ENCODE measurements around the gene EIF2B4. TPM values are rescaled to one million over a fixed set of nuclear protein-coding genes. Genes with fewer than 3 reads are reported as not detected.

EIF2B4 gene
- total RNA-seq, result 39.8 and 46.7 TPM in 2 replicates

- TF ChIP-seq CTCF (IDR thresholded peaks at IDR 0.05; ENCODE audit: insufficient read depth, low read length, poor library complexity, severe bottlenecking), result peak; percentile 84
- DNase-seq (ENCODE audit: low read depth), result peak; percentile 96
- H3K36me3 ChIP-seq (ENCODE audit: control insufficient read depth, insufficient read depth, low read length), result peaks cover 1% of the 10 kb centered on the region
- H3K27me3 ChIP-seq (ENCODE audit: control insufficient read depth, insufficient read depth, low read length), result no peaks in the 10 kb centered on the region
- H3K4me3 ChIP-seq (ENCODE audit: low read depth, low read length), result peak within 1 kb of the TSS; percentile 89
Measured at GRCh38 chr2:27370026-27370815, at the start of gene EIF2B4, which contains the start of gene SNX17. EIF2B4 (minus strand) TSS chr2:27370338; CDS start chr2:27370314, 24 bp downstream. SNX17 (plus strand) TSS chr2:27370616; CDS start chr2:27370744, 128 bp downstream.

GRCh38 chr2:27416151-27416550, 46.0 kb upstream of the EIF2B4 start:
- Histone ChIP-seq H3K36me3 (ENCODE audit: control insufficient read depth, insufficient read depth, low read length) (no peaks in the 10 kb centered on the region), H3K27me3 (ENCODE audit: control insufficient read depth, insufficient read depth, low read length) (no peaks in the 10 kb centered on the region), H3K4me3 (ENCODE audit: low read depth, low read length) (no peak overlapping the region)
- no peak for TF ChIP-seq CTCF (IDR thresholded peaks at IDR 0.05; ENCODE audit: insufficient read depth, low read length, poor library complexity, severe bottlenecking)
- no peak for DNase-seq (ENCODE audit: low read depth)

- Histone ChIP-seq H3K4me3 (ENCODE audit: low read depth, low read length) (no peak overlapping the region), H3K27me3 (ENCODE audit: control insufficient read depth, insufficient read depth, low read length) (no peaks in the 10 kb centered on the region), H3K36me3 (ENCODE audit: control insufficient read depth, insufficient read depth, low read length) (no peaks in the 10 kb centered on the region)
- no peak for DNase-seq (ENCODE audit: low read depth)
- TF ChIP-seq CTCF (IDR thresholded peaks at IDR 0.05; ENCODE audit: insufficient read depth, low read length, poor library complexity, severe bottlenecking), result no peak
Measured at GRCh38 chr2:27412419-27413152, 42.4 kb upstream of the EIF2B4 start.

GRCh38 chr2:27409321-27410073, 39.4 kb upstream of the EIF2B4 start, which contains the start of gene PPM1G:
PPM1G (minus strand) TSS chr2:27409591; CDS start chr2:27409422, 169 bp downstream.
- H3K36me3 ChIP-seq (ENCODE audit: control insufficient read depth, insufficient read depth, low read length), result no peaks in the 10 kb centered on the region
- peak within 1 kb of the TSS; percentile 94 for H3K4me3 ChIP-seq (ENCODE audit: low read depth, low read length)
- peak; percentile 67 for DNase-seq (ENCODE audit: low read depth)
- no peak for TF ChIP-seq CTCF (IDR thresholded peaks at IDR 0.05; ENCODE audit: insufficient read depth, low read length, poor library complexity, severe bottlenecking)
- no peaks in the 10 kb centered on the region for H3K27me3 ChIP-seq (ENCODE audit: control insufficient read depth, insufficient read depth, low read length)

GRCh38 chr2:27408601-27409320, 38.6 kb upstream of the EIF2B4 start:
- DNase-seq (ENCODE audit: low read depth), result no peak
- H3K4me3 ChIP-seq (ENCODE audit: low read depth, low read length), result peak overlapping the region; percentile 94
- no peaks in the 10 kb centered on the region for H3K27me3 ChIP-seq (ENCODE audit: control insufficient read depth, insufficient read depth, low read length)
- TF ChIP-seq CTCF (IDR thresholded peaks at IDR 0.05; ENCODE audit: insufficient read depth, low read length, poor library complexity, severe bottlenecking), result no peak
- H3K36me3 ChIP-seq (ENCODE audit: control insufficient read depth, insufficient read depth, low read length), result no peaks in the 10 kb centered on the region
